HG03280 (cell line): ENCODE results near the gene CARTPT.

ENCODE experiments used
- ATAC-seq: cut with Tn5 transposase; IDR thresholded peaks from one replicate; pipeline ENCODE4 v1.9.1; 2021; ENCODE audit warnings: mild to moderate bottlenecking, moderate library complexity; ENCODE audit not compliant: unreplicated experiment

CARTPT gene

GRCh38 chr5:71734141-71734540 lies 15.1 kb downstream of the CARTPT start:
- ATAC-seq: no peak

GRCh38 chr5:71737931-71738539 lies 19.0 kb downstream of the CARTPT start:
- no peak for ATAC-seq

- ATAC-seq: no peak
Measured at GRCh38 chr5:71738662-71739361, 19.7 kb downstream of the CARTPT start.

GRCh38 chr5:71740015-71740753 lies 21.1 kb downstream of the CARTPT start:
- peak; percentile 92 for ATAC-seq

GRCh38 chr5:71743155-71743554 lies 24.1 kb downstream of the CARTPT start:
- no peak for ATAC-seq

- no peak for ATAC-seq
Measured at GRCh38 chr5:71744009-71744790, 25.1 kb downstream of the CARTPT start.

GRCh38 chr5:71747182-71747581 lies 28.1 kb downstream of the CARTPT start:
- ATAC-seq: no peak

- no peak for ATAC-seq
Measured at GRCh38 chr5:71748360-71748759, 29.3 kb downstream of the CARTPT start.

GRCh38 chr5:71751422-71751821 lies 32.3 kb downstream of the CARTPT start:
- ATAC-seq: no peak

- ATAC-seq: no peak
Measured at GRCh38 chr5:71752441-71753190, 33.5 kb downstream of the CARTPT start.

GRCh38 chr5:71757590-71758543 lies 38.8 kb downstream of the CARTPT start:
- ATAC-seq: peak; percentile 98

- ATAC-seq: no peak
Measured at GRCh38 chr5:71762826-71763225, 43.8 kb downstream of the CARTPT start.

- ATAC-seq: no peak
Measured at GRCh38 chr5:71767661-71768060, 48.6 kb downstream of the CARTPT start.

GRCh38 chr5:71769287-71769686 lies 50.2 kb downstream of the CARTPT start:
- no peak for ATAC-seq

- no peak for ATAC-seq
Measured at GRCh38 chr5:71770381-71770780, 51.3 kb downstream of the CARTPT start.
